ENCODE data around the gene PSMB7. TPM values are rescaled to one million over a fixed set of nuclear protein-coding genes. Genes with fewer than 3 reads are reported as not detected.

The PSMB7 gene
- total and polyA plus RNA-seq, 2 of the 4 experiments (the other 2 are of a cell fraction) = 340 to 430 TPM

DNA sequence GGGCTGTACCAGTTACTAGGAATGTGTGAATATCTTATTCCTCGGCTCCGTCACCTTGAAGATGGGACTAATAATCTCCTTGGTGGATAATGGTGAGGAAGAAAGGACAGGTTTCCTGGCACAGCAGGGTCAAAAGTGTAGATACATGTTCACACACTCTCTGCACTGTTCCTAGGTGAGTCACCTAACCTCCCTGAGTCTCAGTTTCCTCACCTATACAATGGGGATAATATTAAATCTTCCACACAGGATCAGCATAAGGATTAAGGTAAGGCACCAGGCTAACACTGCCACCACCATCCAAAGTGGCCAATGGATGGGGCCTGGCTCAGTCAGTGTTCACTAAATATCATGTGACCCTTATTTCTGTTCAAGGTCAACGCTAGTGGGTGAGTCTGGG, 66.9 kb downstream of the PSMB7 start:
- Histone ChIP-seq H2AK9ac (replicated peaks; ENCODE audit: low read depth, low read length, poor library complexity) (no peak overlapping the region), H3K4me1 (ENCODE audit: control insufficient read depth, insufficient read depth, low read length) (peaks cover 5% of the 10 kb centered on the region), H4K20me1 (ENCODE audit: insufficient read depth, low read length) (peaks cover 26% of the 10 kb centered on the region), H2BK20ac (ENCODE audit: low read depth, low read length) (no peak overlapping the region), H3K4me2 (ENCODE audit: low read depth, low read length) (no peak overlapping the region), H3K27ac (ENCODE audit: insufficient read depth, low read length) (no peak overlapping the region), H2BK5ac (ENCODE audit: low read depth, low read length, poor library complexity, severe bottlenecking) (no peak overlapping the region), H4K5ac (ENCODE audit: low read depth, low read length) (no peak overlapping the region), H3K4me3 (ENCODE audit: insufficient read depth, low read depth, low read length) (no peak overlapping the region), H3K9me3 (ENCODE audit: control insufficient read depth, insufficient read depth, low read length) (no peaks in the 10 kb centered on the region), H2AFZ (replicated peaks; ENCODE audit: low read length, poor library complexity) (no peak overlapping the region), H3K79me1 (ENCODE audit: low read depth in 1 of 2, low read length in 2 of 2) (peaks cover 28 to 78% of the 10 kb centered on the region in 2 experiments), H2BK120ac (ENCODE audit: low read depth, low read length) (no peak overlapping the region), H3K56ac (ENCODE audit: extremely low read depth, insufficient read depth, low read length) (no peak overlapping the region), H3K14ac (replicated peaks; ENCODE audit: low read depth, low read length) (no peak overlapping the region), H4K91ac (ENCODE audit: insufficient read depth, low read depth, low read length) (no peak overlapping the region), H3K27me3 (ENCODE audit: control insufficient read depth, insufficient read depth, low read length) (no peaks in the 10 kb centered on the region), H3K9ac (ENCODE audit: low read depth, low read length) (no peak overlapping the region), H3K23ac (ENCODE audit: low read depth, low read length) (no peak overlapping the region), H2BK15ac (ENCODE audit: low read depth, low read length) (no peak overlapping the region), H2AK5ac (ENCODE audit: low read depth, low read length) (no peak overlapping the region), H3K36me3 (ENCODE audit: control insufficient read depth, insufficient read depth, low read length) (peaks cover 91% of the 10 kb centered on the region), H3K4ac (ENCODE audit: low read depth, low read length) (no peak overlapping the region), H3K9me1 (ENCODE audit: insufficient read depth, low read length) (peaks cover 8% of the 10 kb centered on the region; the same call in 1 of the 2 replicates), H3K18ac (ENCODE audit: low read depth, low read length) (no peak overlapping the region), H4K8ac (ENCODE audit: low read depth in 2 of 2, low read length in 2 of 2) (no peak overlapping the region)
- DNase-seq (no peak), ATAC-seq (ENCODE audit: low read depth) (no peak)
- in situ Hi-C loops (cut with MboI; ENCODE audit: low sequenced_read_pairs) = no loop called here
- intact Hi-C loops (cut with micrococcal nuclease) = no loop called here
- dilution Hi-C loops (cut with HindIII; ENCODE audit: low sequenced_read_pairs, unreplicated experiment) = no loop called here
- CTCF ChIA-PET = interaction anchor here (1.2 kb wide), 1 partner anchor 222 kb away, joined by 3 read pairs; no protein-coding TSS in a partner anchor
- POLR2A ChIA-PET (ENCODE audit: unreplicated experiment) = interaction anchor here (0.6 kb wide), 1 partner anchor 236 kb away, joined by 25 read pairs; no protein-coding TSS in a partner anchor
- WGBS, 2 experiments (ENCODE audit: extremely low coverage in 2 of 2, insufficient read length in 1 of 2) = 100% methylated on average over 2 of the region's 3 CpGs; no CpG with 5 or more reads in 1 of the 2 experiments
- BruUV-seq (replicated peaks) = no TSS peak
- TF ChIP-seq CHD1 (IDR thresholded peaks at IDR 0.05; ENCODE audit: low read depth, low read length) = no peak
- TF ChIP-seq CEBPB (IDR thresholded peaks at IDR 0.05; ENCODE audit: low read depth, low read length) = no peak
- no peak for TF ChIP-seq RCOR1 (IDR thresholded peaks at IDR 0.05; ENCODE audit: insufficient replicate concordance, low read length)
- TF ChIP-seq POLR2A (IDR thresholded peaks at IDR 0.05; ENCODE audit: low read depth, low read length) = no peak
- TF ChIP-seq USF2 (IDR thresholded peaks at IDR 0.05; ENCODE audit: low read depth, low read length) = no peak
- no peak for TF ChIP-seq MAZ (IDR thresholded peaks at IDR 0.05; ENCODE audit: borderline replicate concordance, low read depth, low read length)
- TF ChIP-seq MXI1 (IDR thresholded peaks at IDR 0.05; ENCODE audit: borderline replicate concordance, low read depth, low read length) = no peak
- TF ChIP-seq BHLHE40 (IDR thresholded peaks at IDR 0.05; ENCODE audit: low read depth, low read length) = no peak
- TF ChIP-seq, protein P1, sequence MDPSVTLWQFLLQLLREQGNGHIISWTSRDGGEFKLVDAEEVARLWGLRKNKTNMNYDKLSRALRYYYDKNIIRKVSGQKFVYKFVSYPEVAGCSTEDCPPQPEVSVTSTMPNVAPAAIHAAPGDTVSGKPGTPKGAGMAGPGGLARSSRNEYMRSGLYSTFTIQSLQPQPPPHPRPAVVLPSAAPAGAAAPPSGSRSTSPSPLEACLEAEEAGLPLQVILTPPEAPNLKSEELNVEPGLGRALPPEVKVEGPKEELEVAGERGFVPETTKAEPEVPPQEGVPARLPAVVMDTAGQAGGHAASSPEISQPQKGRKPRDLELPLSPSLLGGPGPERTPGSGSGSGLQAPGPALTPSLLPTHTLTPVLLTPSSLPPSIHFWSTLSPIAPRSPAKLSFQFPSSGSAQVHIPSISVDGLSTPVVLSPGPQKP (IDR thresholded peaks at IDR 0.05; ENCODE audit: borderline replicate concordance, low read depth, low read length) = no peak
- no peak for TF ChIP-seq SMC3 (IDR thresholded peaks at IDR 0.05; ENCODE audit: low read depth, low read length)
- TF ChIP-seq NFE2L2 (IDR thresholded peaks at IDR 0.05; ENCODE audit: low read depth, low read length) = no peak
- TF ChIP-seq RAD21 (IDR thresholded peaks at IDR 0.05; ENCODE audit: low read length) = no peak
